Gastroesophageal sphincter (tissue), 3 donors: ENCODE results near the gene NEDD8.

ENCODE experiments used
- CTCF ChIP-seq, 4 experiments: fragments of 200-600 bp in 2 of 4; fragments of 450-650 bp in 2 of 4; sonication (generic) in 1 of 4; IDR thresholded peaks; one replicate each; pipeline ENCODE4 v1.5.1; 2017 to 2019; ENCODE audit warnings: antibody characterized with exemption in 4 of 4, mild to moderate bottlenecking in 2 of 4, moderate library complexity in 2 of 4
- EP300 ChIP-seq: sonication (generic); formaldehyde crosslinking; IDR thresholded peaks from one replicate; pipeline ENCODE4 v1.6.1; 2017; ENCODE audit warnings: antibody characterized with exemption, mild to moderate bottlenecking
- POLR2A ChIP-seq, 2 donors: fragments of 450-650 bp; IDR thresholded peaks; one replicate each; pipeline ENCODE4 v1.6.1; 2017; ENCODE audit warnings: antibody characterized with exemption in 2 of 2, mild to moderate bottlenecking in 2 of 2, moderate library complexity in 1 of 2

- no peak for TF ChIP-seq POLR2A (IDR thresholded peaks at IDR 0.05)
- no peak for TF ChIP-seq CTCF (IDR thresholded peaks at IDR 0.05)
- no peak for TF ChIP-seq EP300
These were observed 25.0 kb downstream of the NEDD8 start for GRCh38 chr14:24207104-24207551.
